Uterus (tissue), 4 donors: ENCODE data around the gene ZBTB49. TPM values are rescaled to one million over a fixed set of nuclear protein-coding genes. Genes with fewer than 3 reads are reported as not detected.

Source experiments
- DNase-seq, 2 donors: peaks; one replicate each; pipeline ENCODE4 v3.0.0-alpha.2; 2019 to 2020
- H3K27ac ChIP-seq, 2 donors: fragments of 200-600 bp; sonication (generic); 1 replicate in 1 of 2; 2 replicates in 1 of 2; pipeline ENCODE4 v1.5.1; 2016 to 2018
- H3K27me3 ChIP-seq, 2 donors: fragments of 200-600 bp; sonication (generic); one replicate each; pipeline ENCODE4 v1.5.1; 2018 to 2019; ENCODE audit warnings: control low read depth in 1 of 2
- H3K36me3 ChIP-seq, 2 donors: fragments of 200-600 bp; sonication (generic); one replicate each; pipeline ENCODE4 v1.5.1; 2019; ENCODE audit warnings: control low read depth in 1 of 2
- H3K4me1 ChIP-seq, 2 donors: fragments of 200-600 bp; sonication (generic); one replicate each; pipeline ENCODE4 v1.5.1; 2018 to 2019; ENCODE audit warnings: control low read depth in 1 of 2
- H3K4me3 ChIP-seq, 2 donors: fragments of 200-600 bp; sonication (generic); 1 replicate in 1 of 2; 2 replicates in 1 of 2; pipeline ENCODE4 v1.5.1; 2018 to 2019; ENCODE audit warnings: mild to moderate bottlenecking in 1 of 2
- H3K9me3 ChIP-seq, 2 donors: fragments of 200-600 bp; sonication (generic); one replicate each; pipeline ENCODE4 v1.5.1; 2019; ENCODE audit warnings: control low read depth in 1 of 2
- POLR2A ChIP-seq, 2 donors: fragments of 450-650 bp; IDR thresholded peaks; one replicate each; pipeline ENCODE4 v1.6.1; 2016; ENCODE audit warnings: antibody characterized with exemption in 2 of 2, mild to moderate bottlenecking in 1 of 2, moderate library complexity in 1 of 2
- intact Hi-C: fragments of 100-400 bp; cut with DNase I; formaldehyde crosslinking; loops from one replicate; pipeline ENCODE4 v1.15.1; 2023; ENCODE audit warnings: low total_unique reads
- total RNA-seq, 4 donors: library from RNA; depleted of rRNA in 3 of 4; stranded (reverse); fragments of >200 nt in 3 of 4; gene quantifications; one replicate each; pipeline versions ENCODE4 v1.1.0 to v1.2.4, GENCODE V29; 2014 to 2023
- TF ChIP-seq, protein P1 (sequence below), 4 experiments: fragments of 200-600 bp in 2 of 4; fragments of 450-650 bp in 2 of 4; sonication (generic) in 2 of 4; IDR thresholded peaks; one replicate each; pipeline ENCODE4 v1.5.1; 2016 to 2019; ENCODE audit warnings: antibody characterized with exemption in 4 of 4, mild to moderate bottlenecking in 2 of 4, moderate library complexity in 1 of 4
- donor health status: DM: yes; HTN: yes; CAD: no.

Gene ZBTB49
- total RNA-seq, 4 donors from 2014 or later: 2.8 to 8.5 (median 6.6) TPM

DNA sequence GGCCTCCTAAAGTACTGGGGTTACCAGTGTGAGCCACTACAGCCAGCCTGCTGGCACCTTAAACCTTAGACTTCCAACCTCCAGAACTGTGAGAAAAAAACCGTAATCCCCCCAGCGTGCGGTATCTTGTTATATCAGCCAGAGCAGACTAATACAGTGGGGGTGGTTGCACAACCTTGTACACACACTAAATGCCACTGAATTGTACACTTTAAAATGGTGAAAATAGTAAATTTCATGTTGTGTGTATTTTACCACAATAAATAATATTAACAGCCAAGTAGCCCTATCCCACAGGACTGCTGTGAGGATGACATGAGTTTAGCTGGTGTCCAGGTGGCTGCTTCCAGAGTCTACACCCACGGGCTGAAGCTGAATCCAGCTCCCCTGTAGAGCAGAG lies 38.8 kb downstream of the ZBTB49 start:
- no peak overlapping the region for H3K4me3 ChIP-seq
- no peaks in the 10 kb centered on the region for H3K36me3 ChIP-seq
- TF ChIP-seq, protein P1, sequence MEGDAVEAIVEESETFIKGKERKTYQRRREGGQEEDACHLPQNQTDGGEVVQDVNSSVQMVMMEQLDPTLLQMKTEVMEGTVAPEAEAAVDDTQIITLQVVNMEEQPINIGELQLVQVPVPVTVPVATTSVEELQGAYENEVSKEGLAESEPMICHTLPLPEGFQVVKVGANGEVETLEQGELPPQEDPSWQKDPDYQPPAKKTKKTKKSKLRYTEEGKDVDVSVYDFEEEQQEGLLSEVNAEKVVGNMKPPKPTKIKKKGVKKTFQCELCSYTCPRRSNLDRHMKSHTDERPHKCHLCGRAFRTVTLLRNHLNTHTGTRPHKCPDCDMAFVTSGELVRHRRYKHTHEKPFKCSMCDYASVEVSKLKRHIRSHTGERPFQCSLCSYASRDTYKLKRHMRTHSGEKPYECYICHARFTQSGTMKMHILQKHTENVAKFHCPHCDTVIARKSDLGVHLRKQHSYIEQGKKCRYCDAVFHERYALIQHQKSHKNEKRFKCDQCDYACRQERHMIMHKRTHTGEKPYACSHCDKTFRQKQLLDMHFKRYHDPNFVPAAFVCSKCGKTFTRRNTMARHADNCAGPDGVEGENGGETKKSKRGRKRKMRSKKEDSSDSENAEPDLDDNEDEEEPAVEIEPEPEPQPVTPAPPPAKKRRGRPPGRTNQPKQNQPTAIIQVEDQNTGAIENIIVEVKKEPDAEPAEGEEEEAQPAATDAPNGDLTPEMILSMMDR (IDR thresholded peaks at IDR 0.05): no peak
- TF ChIP-seq POLR2A (IDR thresholded peaks at IDR 0.05): no peak
- no peak overlapping the region for H3K27ac ChIP-seq
- intact Hi-C loops: no loop called here
- no peaks in the 10 kb centered on the region for H3K9me3 ChIP-seq
- no peaks in the 10 kb centered on the region for H3K4me1 ChIP-seq
- no peak for DNase-seq
- H3K27me3 ChIP-seq: no peaks in the 10 kb centered on the region

DNA sequence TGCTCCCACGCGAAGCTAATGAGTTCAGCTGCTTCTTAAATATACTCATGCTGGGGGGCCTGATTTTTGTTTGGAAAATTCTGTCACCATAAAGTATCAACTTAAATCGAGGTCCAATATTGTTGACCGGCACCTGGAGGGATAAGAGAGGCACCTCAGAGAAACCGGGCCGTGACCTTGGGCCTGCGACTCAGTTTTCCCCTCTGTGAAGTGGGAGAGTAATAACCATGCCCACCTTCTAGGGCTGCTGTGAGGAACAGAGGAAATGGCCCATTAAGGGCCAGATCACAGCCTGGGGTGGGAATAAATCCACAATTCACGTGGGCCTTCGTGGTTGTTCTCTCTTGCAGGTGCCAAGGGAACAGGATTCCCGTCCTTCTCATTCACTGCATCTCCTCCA lies 39.4 kb downstream of the ZBTB49 start:
- DNase-seq: no peak
- H3K27me3 ChIP-seq: no peaks in the 10 kb centered on the region
- no peak overlapping the region for H3K27ac ChIP-seq
- no peak for TF ChIP-seq POLR2A (IDR thresholded peaks at IDR 0.05)
- TF ChIP-seq, protein P1 (IDR thresholded peaks at IDR 0.05): no peak
- H3K4me3 ChIP-seq: no peak overlapping the region
- no peaks in the 10 kb centered on the region for H3K9me3 ChIP-seq
- H3K4me1 ChIP-seq: no peaks in the 10 kb centered on the region
- intact Hi-C loops: no loop called here
- no peaks in the 10 kb centered on the region for H3K36me3 ChIP-seq

DNA sequence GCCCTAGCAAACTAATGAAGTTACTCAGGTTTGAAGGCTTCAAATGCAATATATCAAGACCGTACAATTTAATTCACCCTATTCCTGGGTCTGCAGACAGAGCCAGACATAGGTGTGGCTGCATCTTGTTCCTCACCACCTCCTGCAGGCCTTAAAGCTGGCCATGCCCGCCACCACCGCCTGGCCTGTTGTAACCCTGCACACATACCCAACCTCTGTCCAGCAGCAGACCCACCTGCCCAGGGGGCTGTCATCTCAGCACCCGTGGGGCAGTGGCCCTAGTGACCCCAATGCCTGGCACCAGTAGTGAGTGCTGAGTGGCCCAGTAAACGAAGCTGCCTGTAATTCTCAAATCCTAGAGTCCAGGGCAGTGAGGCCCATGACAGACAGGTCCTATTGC lies 40.7 kb downstream of the ZBTB49 start:
- intact Hi-C loops: loop anchor here (10.0 kb wide), 1 partner anchor 76 kb away; no protein-coding TSS in a partner anchor
- no peak for DNase-seq

DNA sequence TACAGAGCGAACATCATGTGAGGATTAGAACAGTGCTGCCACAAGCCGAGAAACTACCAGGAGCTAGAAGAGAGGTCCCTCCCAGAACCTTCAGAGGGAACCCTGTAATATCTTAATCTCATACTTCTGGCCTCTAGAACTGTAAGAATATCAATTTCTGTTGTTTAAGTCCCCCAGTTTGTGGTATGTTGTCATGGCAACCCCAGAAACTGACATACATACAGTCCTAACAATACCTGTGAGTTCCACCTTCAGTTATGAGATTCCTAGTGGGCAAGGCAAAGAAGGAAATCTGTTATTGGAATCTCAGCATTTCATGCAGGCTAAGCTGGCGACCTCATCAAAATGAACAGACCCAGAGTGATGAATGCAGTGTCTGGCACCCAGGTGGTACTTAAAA lies 42.5 kb downstream of the ZBTB49 start:
- no peaks in the 10 kb centered on the region for H3K9me3 ChIP-seq
- H3K36me3 ChIP-seq: no peaks in the 10 kb centered on the region
- no peak overlapping the region for H3K27ac ChIP-seq
- H3K4me1 ChIP-seq: no peaks in the 10 kb centered on the region
- no peak for DNase-seq
- intact Hi-C loops: loop anchor here (10.0 kb wide), 1 partner anchor 78 kb away; no protein-coding TSS in a partner anchor
- no peaks in the 10 kb centered on the region for H3K27me3 ChIP-seq
- H3K4me3 ChIP-seq: no peak overlapping the region
- no peak for TF ChIP-seq POLR2A (IDR thresholded peaks at IDR 0.05)
- TF ChIP-seq, protein P1 (IDR thresholded peaks at IDR 0.05): no peak

More for the DNA sequence above, 40.7 kb downstream of the ZBTB49 start:
- Histone ChIP-seq H3K36me3 (no peaks in the 10 kb centered on the region), H3K9me3 (no peaks in the 10 kb centered on the region), H3K27ac (no peak overlapping the region), H3K4me3 (no peak overlapping the region), H3K4me1 (no peaks in the 10 kb centered on the region), H3K27me3 (no peaks in the 10 kb centered on the region)
- TF ChIP-seq POLR2A (IDR thresholded peaks at IDR 0.05): no peak
- TF ChIP-seq, protein P1 (IDR thresholded peaks at IDR 0.05): no peak

DNA sequence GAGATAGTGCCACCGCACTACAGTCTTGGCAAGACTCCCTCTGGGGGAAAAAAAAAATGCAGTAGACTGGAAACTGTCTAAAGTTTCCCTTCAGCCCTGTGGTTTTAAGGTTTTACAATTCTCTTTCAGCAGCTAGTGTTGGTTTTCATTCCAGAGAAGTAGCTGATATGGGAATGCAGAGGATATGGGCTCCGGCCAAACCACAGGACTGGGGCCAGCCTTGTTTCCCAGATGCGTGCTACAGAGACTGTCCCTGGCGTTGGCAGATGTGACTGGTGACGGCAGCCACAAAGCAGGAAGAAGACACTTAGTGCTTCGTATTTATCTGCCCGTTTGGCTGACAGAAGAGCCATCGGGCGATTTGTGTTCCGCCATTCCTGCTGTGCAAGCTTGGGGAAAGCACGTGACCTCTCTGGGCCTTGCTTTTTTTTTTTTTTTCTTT lies 43.2 kb downstream of the ZBTB49 start:
- DNase-seq: no peak
- Histone ChIP-seq H3K4me3 (no peak overlapping the region), H3K4me1 (no peaks in the 10 kb centered on the region), H3K27me3 (no peaks in the 10 kb centered on the region), H3K9me3 (no peaks in the 10 kb centered on the region), H3K36me3 (no peaks in the 10 kb centered on the region), H3K27ac (no peak overlapping the region)
- no peak for TF ChIP-seq POLR2A (IDR thresholded peaks at IDR 0.05)
- TF ChIP-seq, protein P1 (IDR thresholded peaks at IDR 0.05): no peak
- intact Hi-C loops: loop anchor here (10.0 kb wide), 1 partner anchor 78 kb away; no protein-coding TSS in a partner anchor
